Right lung (tissue), 5 donors: ENCODE results near the gene USP36. TPM values are rescaled to one million over a fixed set of nuclear protein-coding genes. Genes with fewer than 3 reads are reported as not detected.
"Not testable (repeated sequence)": the region's sequence is repeated elsewhere in the genome, so short reads cannot be mapped to it uniquely, and the experiment has no call there.

Experiments
- DNase-seq, 2 donors: peaks; one replicate each; pipeline ENCODE4 v3.0.0-alpha.2; 2013
- polyA plus RNA-seq, 5 donors: library from polyadenylated mRNA; unstranded; fragments of 120-200 nt; gene quantifications; one replicate each; pipeline versions ENCODE4 v1.2.1 to v1.2.3, GENCODE V29; 2013; ENCODE audit warnings: inconsistent platforms in 1 of 5, low replicate concordance in 1 of 5; ENCODE audit not compliant: insufficient read length in 5 of 5, insufficient read depth in 1 of 5

The USP36 gene
- polyA plus RNA-seq, 5 donors = 32.6 to 55.3 (median 43.6) TPM

GRCh38 chr17:78873519-78874340 lies 33.1 kb upstream of the USP36 start:
- DNase-seq = no peak

DNA sequence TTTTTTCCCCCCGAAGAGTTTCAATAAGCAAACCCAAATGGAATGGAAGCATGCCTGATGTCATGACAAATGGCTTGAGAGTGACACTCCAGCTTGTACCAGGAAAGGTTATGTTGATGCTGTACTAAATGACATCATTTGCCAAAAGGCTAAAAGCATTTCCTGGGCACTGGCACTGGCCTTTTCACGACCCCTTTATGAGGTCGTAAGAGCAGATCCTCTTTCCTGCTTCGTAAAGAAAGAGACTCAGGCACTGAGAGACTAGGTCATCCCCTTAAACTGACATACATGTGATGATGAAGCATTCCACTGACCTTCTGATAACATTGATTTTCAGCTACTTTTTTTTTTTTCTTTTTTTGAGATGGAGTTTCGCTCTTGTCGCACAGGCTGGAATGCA lies 31.9 kb upstream of the USP36 start:
- no peak for DNase-seq

GRCh38 chr17:78870621-78871020 lies 30.0 kb upstream of the USP36 start:
- no peak for DNase-seq

DNA sequence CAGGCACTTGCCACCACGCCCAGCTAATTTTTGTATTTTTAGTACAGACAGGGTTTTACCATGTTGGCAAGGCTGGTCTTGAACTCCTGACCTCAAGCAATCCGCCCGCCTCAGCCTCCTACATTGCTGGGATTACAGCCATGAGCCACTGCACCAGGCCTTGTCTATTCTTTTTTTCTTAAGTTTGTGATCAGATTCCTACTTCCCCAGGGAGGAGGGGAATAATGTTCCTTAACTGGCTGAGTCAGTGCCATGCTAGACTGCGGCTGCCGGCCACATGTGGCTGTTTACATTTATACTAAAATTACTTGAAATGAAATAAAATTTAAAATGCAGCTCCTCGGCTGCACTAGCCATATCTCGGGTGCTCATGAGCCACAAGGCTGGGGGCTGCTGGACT lies 27.8 kb upstream of the USP36 start:
- no peak for DNase-seq

DNA sequence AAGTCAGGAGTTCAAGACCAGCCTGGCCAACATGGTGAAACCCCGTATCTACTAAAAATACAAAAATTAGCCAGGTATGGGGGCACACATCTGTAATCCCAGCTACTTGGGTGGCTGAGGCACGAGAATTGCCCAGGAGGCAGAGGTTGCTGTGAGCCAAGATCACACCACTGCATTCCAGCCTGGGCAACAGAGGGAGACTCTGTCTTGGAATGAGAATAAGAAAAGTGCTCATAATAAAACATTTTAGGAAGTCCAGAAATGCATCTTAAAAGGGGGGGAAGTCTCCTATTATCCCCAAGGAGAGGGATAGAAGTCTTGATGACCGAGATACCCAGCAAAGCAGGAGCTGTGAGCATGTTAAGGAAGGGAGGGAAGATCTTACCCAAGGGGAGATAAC lies 26.4 kb upstream of the USP36 start:
- DNase-seq = not testable (repeated sequence)

- peak; percentile 65 to 78 for DNase-seq
These were observed 25.2 kb upstream of the USP36 start for GRCh38 chr17:78865682-78866390.

GRCh38 chr17:78864117-78864516 lies 23.5 kb upstream of the USP36 start:
- no peak for DNase-seq

DNA sequence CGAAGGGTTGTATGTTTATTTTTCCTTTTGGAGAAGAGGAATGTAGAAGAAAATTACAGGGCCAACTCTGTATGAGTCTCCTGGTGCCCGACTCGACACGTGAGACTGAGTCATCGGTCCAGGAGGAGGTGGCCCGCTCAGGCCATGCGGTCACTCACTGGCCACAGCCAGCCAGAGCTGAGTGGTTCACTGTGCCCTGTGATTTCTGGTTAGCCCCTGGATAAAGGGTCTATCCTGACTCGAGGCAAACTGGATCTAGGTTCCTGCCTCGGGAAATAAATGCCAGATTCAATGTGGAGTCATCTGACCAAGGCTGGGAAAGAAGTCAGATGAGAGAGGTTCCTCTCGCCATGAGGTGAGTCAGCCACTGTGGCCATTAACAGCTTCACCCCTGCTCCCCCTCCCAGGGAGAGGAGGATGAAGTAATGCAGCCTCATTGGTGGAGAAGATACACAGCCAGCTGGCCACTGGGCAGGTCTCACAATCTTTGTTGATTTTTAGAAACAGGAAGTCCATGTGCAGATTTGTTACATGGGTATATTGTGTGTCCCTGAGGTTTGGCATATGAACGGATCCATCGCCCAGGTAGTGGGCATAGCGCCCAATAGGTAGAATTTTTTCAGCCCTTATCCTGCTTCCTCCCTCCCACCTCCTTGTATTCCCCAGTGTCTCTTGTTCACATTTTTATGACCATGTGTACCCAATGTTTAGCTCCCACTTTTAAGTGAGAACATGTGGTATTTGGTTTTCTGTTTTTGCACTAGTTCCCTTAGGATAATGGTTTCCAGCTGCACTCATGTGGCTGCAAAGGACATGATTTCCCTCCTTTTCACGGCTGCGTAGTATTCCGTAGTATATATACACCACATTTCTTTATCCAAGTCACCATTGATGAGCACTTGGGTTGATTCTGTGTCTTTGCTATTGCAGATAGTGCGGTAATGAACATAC lies 21.7 kb upstream of the USP36 start:
- DNase-seq = no peak

DNA sequence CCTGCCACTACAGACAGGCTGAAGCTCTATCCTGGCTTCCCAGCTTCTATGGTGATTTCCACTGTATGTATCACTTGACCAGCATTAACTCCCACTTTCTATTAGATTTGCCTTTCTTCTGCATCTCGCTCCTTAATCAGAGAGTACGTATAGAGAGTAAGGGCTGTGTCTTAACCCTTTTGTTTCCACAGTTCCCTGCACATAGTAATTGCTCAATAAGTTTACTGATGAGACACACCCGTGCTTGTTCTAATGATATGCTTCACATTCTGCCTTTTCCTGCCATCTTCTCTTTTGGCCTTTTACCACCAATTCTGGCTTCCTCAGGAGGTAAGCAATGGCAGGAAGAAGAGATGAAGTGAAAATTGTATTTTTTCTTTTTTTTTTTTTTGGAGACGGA lies 20.6 kb upstream of the USP36 start:
- DNase-seq = no peak

GRCh38 chr17:78859051-78859450 lies 18.4 kb upstream of the USP36 start:
- DNase-seq = no peak

GRCh38 chr17:78857266-78857665 lies 16.7 kb upstream of the USP36 start:
- DNase-seq = no peak

- no peak for DNase-seq
These were observed 15.0 kb upstream of the USP36 start for GRCh38 chr17:78855561-78856165.

DNA sequence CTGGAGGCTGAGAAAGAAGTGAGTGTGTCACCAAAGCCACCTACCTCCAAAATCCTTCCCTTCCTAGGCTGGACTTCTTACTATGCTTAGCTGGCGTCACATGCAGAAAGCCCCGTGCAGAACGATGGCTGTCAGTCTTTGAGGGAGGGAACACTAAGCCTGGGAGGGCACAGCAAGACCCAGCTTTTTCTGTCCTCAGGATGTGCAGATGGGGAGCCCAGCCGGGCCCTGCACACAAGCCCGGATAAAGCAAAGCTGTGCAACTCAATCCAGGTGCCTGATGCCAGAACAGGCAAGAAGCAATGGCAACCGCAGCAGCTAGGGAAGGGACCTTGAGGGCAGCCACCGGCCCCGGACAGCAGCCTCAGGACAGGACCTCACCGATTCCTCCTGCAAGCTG lies 13.9 kb upstream of the USP36 start:
- no peak for DNase-seq

DNA sequence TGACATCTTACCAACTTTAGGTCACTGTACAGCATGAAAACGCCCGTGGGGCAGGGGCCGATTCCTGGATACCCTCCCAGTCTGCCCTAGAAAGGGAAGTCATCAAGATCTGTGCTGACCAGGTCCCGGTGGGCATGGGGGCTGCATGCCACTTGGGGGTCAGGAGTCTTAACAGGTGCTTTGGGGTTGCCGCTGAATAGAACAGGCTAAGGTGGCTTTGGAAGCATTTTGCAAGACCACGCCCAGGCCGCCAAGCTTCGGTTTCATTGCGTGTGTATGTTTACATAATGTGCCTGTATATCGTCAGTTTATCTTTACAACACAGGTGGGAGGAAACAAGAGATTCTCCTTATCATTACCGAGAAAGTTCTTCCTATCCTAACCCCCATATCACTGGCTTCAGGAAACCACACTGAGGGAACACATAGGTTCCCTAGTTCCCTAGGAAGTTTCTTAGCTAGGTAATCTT lies 13.3 kb upstream of the USP36 start:
- no peak for DNase-seq

DNA sequence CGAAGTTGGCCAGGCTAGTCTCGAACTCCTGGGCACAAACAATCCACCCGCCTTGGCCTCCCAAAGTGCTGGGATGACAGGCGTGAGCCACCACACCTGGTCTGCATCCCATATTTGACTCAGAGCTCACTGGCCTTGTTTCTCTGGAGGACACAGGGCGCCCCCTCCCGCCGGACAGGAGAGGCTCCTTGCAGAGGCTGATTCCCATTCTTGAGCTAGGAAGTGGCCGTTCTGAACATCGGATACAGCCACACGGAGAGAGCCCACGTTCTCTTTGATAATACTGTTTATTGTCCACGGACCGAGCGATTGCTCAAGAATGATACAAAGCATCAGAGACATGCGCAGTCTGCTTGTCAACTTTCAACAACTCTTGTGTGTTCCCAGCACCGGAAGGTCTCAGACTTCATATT lies 12.1 kb upstream of the USP36 start:
- peak; percentile 73 to 84 for DNase-seq

DNA sequence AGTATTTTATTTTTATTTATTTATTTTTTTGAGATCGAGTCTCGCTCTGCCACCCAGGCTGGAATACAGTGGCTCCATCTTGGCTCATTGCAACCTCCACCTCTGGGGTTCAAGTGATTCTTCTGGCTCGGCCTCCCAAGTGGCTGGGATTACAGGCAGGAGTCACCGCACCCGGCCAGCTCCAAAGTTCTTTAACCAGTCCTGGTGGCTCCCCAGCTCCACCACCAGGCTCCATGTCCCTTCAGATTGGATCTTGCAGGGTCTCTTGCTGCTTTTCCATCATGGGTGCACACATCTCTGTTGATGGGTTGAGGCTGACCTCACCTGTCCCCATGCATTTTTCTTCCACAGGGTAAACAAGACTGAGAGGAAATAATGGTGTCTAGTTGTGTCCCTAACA lies 8.4 kb upstream of the USP36 start:
- no peak for DNase-seq

- no peak for DNase-seq
These were observed 6.4 kb upstream of the USP36 start for GRCh38 chr17:78847052-78847451.

GRCh38 chr17:78844301-78845005 lies 3.8 kb upstream of the USP36 start:
- no peak for DNase-seq

GRCh38 chr17:78842881-78843565 lies 2.4 kb upstream of the USP36 start:
- DNase-seq = no peak

- no peak for DNase-seq
These were observed 159 bp downstream of the USP36 start for GRCh38 chr17:78840530-78840779.
